ENCODE data around the gene PSMC5.

- TF ChIP-seq POLR2A (IDR thresholded peaks at IDR 0.05) (no peak), POLR2AphosphoS5 (IDR thresholded peaks at IDR 0.05) (no peak), EP300 (IDR thresholded peaks at IDR 0.05) (no peak)
- TF ChIP-seq, protein P1, sequence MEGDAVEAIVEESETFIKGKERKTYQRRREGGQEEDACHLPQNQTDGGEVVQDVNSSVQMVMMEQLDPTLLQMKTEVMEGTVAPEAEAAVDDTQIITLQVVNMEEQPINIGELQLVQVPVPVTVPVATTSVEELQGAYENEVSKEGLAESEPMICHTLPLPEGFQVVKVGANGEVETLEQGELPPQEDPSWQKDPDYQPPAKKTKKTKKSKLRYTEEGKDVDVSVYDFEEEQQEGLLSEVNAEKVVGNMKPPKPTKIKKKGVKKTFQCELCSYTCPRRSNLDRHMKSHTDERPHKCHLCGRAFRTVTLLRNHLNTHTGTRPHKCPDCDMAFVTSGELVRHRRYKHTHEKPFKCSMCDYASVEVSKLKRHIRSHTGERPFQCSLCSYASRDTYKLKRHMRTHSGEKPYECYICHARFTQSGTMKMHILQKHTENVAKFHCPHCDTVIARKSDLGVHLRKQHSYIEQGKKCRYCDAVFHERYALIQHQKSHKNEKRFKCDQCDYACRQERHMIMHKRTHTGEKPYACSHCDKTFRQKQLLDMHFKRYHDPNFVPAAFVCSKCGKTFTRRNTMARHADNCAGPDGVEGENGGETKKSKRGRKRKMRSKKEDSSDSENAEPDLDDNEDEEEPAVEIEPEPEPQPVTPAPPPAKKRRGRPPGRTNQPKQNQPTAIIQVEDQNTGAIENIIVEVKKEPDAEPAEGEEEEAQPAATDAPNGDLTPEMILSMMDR (IDR thresholded peaks at IDR 0.05): no peak
Measured at GRCh38 chr17:63859257-63859656, 32.0 kb downstream of the PSMC5 start.

All from sigmoid colon (tissue), 4 donors.